Fibroblast of pulmonary artery (primary cell): Measurements from ENCODE around the gene MRGPRG.

ENCODE experiments used
- DNase-seq: peaks from one replicate; pipeline ENCODE4 v3.0.0-alpha.2; 2010; ENCODE audit warnings: low read depth
- H3K4me3 ChIP-seq: replicated peaks from 2 replicates; pipeline ENCODE4 v1.5.1; 2011; ENCODE audit warnings: low read depth, mild to moderate bottlenecking, control low read depth, low read length, moderate library complexity
- TF ChIP-seq, protein P1 (sequence below): IDR thresholded peaks from 2 replicates; pipeline ENCODE4 v1.5.1; 2011; ENCODE audit warnings: mild to moderate bottlenecking, control low read depth, low read length, inconsistent platforms; ENCODE audit errors: missing control alignments

Gene MRGPRG

DNA sequence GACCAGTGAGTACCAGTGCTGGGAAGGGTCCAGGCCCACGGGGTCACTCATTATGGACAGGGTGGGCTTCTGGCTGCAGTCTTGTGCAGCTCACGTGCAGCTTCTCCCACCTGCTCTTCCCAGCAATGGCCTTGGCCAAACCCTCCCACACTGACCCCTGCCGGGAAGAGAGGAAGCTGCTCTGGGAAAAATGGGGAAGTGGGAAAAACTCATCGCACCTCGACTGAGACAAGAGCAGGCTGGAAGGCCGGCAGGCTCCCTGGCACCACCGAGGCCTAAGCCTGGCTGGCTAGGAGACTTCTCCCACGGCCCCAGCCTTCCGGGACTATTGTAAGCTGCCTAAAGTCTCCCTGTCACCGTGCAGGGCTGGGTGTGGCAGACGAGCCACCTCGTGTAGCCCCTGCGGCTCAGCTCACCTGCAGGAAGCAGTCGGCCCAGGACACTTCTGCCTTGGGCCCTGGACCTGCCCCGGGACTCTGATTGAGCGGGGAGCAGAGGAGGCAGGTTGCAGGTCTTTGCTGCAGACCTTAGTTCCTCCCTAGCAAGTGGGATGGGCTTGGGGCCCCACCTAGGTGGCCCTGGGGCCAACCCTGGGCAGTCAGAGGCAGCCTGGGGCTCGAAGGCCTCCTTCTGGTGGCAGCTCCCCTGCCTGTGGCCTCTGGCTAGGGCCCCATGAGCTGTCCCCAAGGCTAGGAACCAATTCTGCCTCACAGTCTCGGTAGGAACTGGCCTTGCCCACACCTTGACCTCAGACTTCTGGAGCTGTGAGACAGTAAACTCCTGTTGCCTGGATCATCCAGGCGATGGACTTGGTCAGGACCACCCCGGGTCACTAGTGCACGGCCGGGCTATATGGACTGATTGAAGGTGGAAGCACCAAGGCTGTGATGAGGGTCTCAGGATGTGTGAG is 23.1 kb downstream of the MRGPRG start:
- DNase-seq: peak; percentile 31
- no peak overlapping the region for H3K4me3 ChIP-seq
- TF ChIP-seq, protein P1, sequence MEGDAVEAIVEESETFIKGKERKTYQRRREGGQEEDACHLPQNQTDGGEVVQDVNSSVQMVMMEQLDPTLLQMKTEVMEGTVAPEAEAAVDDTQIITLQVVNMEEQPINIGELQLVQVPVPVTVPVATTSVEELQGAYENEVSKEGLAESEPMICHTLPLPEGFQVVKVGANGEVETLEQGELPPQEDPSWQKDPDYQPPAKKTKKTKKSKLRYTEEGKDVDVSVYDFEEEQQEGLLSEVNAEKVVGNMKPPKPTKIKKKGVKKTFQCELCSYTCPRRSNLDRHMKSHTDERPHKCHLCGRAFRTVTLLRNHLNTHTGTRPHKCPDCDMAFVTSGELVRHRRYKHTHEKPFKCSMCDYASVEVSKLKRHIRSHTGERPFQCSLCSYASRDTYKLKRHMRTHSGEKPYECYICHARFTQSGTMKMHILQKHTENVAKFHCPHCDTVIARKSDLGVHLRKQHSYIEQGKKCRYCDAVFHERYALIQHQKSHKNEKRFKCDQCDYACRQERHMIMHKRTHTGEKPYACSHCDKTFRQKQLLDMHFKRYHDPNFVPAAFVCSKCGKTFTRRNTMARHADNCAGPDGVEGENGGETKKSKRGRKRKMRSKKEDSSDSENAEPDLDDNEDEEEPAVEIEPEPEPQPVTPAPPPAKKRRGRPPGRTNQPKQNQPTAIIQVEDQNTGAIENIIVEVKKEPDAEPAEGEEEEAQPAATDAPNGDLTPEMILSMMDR: peak; percentile 62

DNA sequence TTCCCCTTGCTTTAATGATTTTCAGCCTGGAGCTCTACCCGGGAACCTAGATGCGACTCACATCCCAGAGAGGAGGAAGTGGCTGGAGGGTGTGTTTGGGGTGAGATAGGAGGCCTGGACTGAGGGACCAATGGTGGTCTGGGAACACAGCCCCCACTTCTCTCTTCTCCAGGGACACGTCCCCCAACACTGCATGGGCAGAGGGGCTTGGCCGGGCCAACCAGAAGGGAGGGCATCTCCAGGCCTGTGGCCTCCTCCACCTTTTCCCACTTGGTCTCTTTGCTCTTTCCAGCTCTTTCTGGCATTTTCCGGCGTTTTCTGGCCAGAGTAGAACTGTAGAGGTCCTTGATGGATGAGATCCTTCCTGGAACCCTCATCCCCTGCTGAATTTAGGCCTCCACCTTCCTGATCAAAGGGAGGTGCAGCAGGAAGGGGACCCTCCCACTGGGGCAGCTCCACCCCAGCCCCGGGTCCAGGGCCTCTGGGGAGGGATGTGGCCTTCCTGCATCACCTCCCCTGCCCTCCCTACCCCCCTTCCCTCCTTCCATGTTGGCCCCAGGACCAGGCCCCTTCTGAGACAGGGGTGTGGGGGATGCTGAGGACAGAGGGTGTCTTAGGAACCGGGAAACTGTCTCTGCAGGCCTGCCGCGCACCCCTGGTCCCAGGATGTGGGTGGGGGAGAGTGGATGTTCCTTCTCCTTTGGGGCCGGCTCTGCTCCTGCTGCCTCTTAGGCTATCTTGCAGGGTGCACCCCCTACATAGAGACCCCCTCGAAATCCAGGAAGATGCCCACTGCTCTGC is 24.4 kb downstream of the MRGPRG start:
- TF ChIP-seq, protein P1: no peak
- H3K4me3 ChIP-seq: no peak overlapping the region
- DNase-seq: no peak

DNA sequence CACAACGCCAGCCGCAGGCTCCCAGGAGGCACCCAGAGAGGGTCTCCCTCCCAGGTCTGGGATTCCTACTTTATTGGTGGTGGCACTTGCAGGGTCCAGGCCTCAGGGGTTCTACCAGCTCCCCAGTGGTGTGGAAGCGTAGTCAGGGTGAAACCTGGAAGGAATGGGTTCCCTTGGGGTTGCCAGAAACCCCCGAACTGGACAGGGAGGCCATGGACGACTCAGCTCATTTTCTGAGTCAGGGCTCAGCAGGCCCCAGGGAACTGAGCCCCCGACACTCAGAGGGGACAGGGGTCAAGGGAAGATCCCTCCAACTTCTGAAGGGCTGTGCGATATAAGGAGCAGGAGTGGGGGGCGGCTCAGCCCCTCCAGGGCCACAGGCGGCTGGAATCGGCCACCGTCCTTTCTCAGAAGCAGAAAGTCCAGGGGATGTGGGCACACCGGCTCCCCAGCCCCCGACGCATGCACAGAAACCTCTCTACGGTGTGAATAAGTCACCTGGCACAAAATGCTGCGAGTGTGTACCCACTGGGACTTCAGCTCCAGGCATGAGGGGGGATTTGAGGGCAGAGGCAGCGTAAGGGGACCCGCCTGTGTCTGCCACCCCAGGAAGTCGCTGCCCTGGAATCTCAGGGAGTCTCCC is 25.1 kb downstream of the MRGPRG start:
- H3K4me3 ChIP-seq: no peak overlapping the region
- DNase-seq: no peak
- TF ChIP-seq, protein P1: no peak

DNA sequence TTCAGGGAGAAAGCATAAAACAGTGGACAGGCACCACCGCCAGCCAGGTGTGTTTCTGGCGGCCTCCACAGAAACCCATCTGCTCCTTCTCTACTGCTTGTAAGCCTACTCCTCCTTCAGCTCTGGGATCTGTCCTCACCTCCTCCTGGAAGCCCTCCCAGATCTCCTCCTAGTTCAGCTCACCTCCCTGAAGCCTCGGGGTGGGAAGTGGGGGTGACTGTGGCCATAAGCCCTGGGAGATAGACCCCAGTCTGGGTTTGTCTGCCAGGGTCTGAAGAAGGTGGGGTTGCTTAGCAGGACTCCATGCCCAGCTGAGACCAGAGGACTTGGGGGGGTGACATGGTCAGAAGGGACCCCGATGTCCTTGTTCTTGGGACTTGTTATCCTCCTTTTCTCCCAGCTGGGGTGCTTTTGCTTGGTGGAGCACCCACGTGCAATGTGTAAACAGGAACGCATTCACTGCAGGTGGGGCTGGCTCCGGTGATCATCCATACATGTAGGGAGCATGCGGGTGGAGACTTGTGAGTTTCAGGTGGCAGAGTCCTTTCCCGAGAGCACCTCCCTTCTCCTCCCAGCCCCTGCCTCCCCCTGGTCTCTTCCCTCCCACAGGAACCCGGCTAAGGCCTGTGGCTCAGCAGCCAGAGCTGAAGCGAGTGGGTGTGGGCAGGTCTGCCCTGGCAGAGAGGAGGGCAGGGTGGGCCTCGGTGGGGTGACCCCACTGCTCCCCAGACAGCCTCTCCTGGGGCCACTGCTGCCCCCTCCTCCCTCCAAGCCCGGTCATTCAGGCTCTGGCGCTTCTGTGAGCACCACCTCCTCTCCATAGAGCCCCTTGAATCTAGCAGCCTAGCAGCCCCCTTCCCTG is 25.9 kb downstream of the MRGPRG start:
- TF ChIP-seq, protein P1: no peak
- H3K4me3 ChIP-seq: no peak overlapping the region
- DNase-seq: no peak

DNA sequence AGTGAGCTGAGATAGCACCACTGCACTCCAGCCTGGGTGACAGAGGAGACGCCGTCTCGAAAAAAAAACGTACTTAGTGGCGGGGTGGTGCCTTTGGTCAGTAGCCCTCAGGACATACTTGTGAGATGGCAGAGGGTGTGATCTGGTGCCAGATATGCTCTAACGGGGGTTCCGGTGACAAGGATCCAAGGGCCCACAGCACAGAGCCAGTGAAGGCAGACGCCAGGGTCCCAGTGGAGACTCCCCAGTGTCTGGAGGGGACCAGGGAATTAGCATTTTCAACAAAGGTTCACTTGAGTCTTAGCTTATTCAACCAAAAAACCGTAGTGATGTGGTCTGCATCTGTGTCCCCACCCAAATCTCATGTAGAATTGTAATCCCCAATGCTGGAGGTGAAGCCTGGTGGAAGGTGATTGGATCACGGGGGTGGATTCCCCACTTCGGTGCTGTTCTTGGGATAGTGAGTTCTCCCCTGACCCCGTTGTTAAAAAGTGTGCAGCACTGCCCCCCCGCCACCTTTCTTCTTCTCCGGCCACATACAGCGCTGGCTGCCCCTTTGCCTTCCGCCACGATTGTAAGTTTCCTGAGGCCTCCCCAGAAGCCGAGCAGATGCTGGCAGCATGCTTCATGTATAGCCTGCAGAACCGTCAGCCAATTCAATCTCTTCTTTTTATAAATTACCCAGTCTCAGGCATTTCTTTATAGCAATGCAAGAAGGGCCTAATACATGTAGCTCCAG is 26.9 kb downstream of the MRGPRG start:
- TF ChIP-seq, protein P1: no peak
- no peak overlapping the region for H3K4me3 ChIP-seq
- DNase-seq: no peak
